ENCODE measurements around the gene ABCC2.

- TF ChIP-seq CTCF (IDR thresholded peaks at IDR 0.05): no peak
- TF ChIP-seq POLR2A (IDR thresholded peaks at IDR 0.05): no peak
These were observed 49.1 kb upstream of the ABCC2 start for GRCh38 chr10:99733366-99733765.
